ENCODE measurements around the gene NBAS. TPM values are rescaled to one million over a fixed set of nuclear protein-coding genes. Genes with fewer than 3 reads are reported as not detected.

Gene NBAS
- total and polyA plus RNA-seq, 8 donors, result 26.6 to 36.7 (median 31.1) TPM

- ATAC-seq, result no peak
- no peaks in the 10 kb centered on the region for H3K36me3 ChIP-seq
- no peaks in the 10 kb centered on the region for H3K9me3 ChIP-seq
- no peak overlapping the region for H3K27ac ChIP-seq
- no peaks in the 10 kb centered on the region for H3K4me1 ChIP-seq
- H3K4me3 ChIP-seq, result no peak overlapping the region
- no peak for DNase-seq
- 81 to 84% methylated on average over 6 of the region's 6 CpGs for WGBS, 2 donors
- no peak for FAIRE-seq
- TF ChIP-seq CTCF (IDR thresholded peaks at IDR 0.05), result no peak
- intact Hi-C loops (cut with DNase I), result no loop called here
- no peaks in the 10 kb centered on the region for H3K27me3 ChIP-seq
These were observed 317.4 kb downstream of the NBAS start for GRCh38 chr2:15243762-15244161.

DNA sequence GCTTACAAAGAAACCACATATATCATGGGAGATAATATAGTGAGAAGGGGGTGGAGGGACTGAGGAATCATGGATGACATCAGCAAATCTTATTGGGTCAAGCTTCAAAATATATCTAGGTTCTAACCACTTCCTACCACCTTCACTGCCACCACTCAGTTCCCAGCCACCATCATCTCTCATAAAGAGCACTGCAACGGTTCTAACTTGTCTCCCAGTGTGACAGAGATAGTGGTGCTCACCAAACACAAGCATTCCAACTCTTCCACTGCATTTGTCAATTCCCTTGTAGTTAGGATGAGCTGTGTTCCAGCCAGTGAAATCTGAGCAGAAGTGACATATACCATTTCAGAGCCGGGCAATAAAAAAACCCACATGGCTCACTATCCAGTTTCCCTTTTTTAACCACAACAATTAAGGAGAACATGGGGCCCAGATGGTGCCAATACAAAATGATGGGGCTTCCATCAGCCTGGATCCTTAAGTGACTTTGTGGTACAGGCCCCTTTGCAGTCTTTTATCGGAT, 318.1 kb downstream of the NBAS start:
- Histone ChIP-seq H3K4me1 (no peaks in the 10 kb centered on the region), H3K27ac (no peak overlapping the region), H3K9me3 (no peaks in the 10 kb centered on the region), H3K36me3 (no peaks in the 10 kb centered on the region), H3K27me3 (no peaks in the 10 kb centered on the region), H3K4me3 (no peak overlapping the region)
- intact Hi-C loops (cut with DNase I), result no loop called here
- no peak for FAIRE-seq
- WGBS, 2 donors, result 91 to 98% methylated on average over 3 of the region's 3 CpGs
- ATAC-seq, result no peak
- DNase-seq, result no peak
- TF ChIP-seq CTCF (IDR thresholded peaks at IDR 0.05), result no peak

GRCh38 chr2:15241929-15242328, 319.2 kb downstream of the NBAS start:
- no peak for TF ChIP-seq CTCF (IDR thresholded peaks at IDR 0.05)
- no peak for FAIRE-seq
- WGBS, 2 donors, result 94 to 96% methylated on average over 3 of the region's 3 CpGs

GRCh38 chr2:15241201-15241600, 319.9 kb downstream of the NBAS start:
- 97 to 100% methylated on average over 1 of the region's 1 CpG for WGBS, 2 donors
- H3K27ac ChIP-seq, result no peak overlapping the region
- intact Hi-C loops (cut with DNase I), result no loop called here
- H3K4me3 ChIP-seq, result no peak overlapping the region
- H3K36me3 ChIP-seq, result no peaks in the 10 kb centered on the region
- DNase-seq, result no peak
- no peaks in the 10 kb centered on the region for H3K27me3 ChIP-seq
- no peak for FAIRE-seq
- TF ChIP-seq CTCF (IDR thresholded peaks at IDR 0.05), result no peak
- no peak for ATAC-seq
- no peaks in the 10 kb centered on the region for H3K9me3 ChIP-seq
- no peaks in the 10 kb centered on the region for H3K4me1 ChIP-seq

More at GRCh38 chr2:15241929-15242328, 319.2 kb downstream of the NBAS start:
- no peaks in the 10 kb centered on the region for H3K36me3 ChIP-seq
- H3K4me1 ChIP-seq, result no peaks in the 10 kb centered on the region
- H3K27ac ChIP-seq, result no peak overlapping the region
- DNase-seq, result no peak
- H3K4me3 ChIP-seq, result no peak overlapping the region
- H3K9me3 ChIP-seq, result no peaks in the 10 kb centered on the region
- ATAC-seq, result no peak
- intact Hi-C loops (cut with DNase I), result no loop called here
- H3K27me3 ChIP-seq, result no peaks in the 10 kb centered on the region

DNA sequence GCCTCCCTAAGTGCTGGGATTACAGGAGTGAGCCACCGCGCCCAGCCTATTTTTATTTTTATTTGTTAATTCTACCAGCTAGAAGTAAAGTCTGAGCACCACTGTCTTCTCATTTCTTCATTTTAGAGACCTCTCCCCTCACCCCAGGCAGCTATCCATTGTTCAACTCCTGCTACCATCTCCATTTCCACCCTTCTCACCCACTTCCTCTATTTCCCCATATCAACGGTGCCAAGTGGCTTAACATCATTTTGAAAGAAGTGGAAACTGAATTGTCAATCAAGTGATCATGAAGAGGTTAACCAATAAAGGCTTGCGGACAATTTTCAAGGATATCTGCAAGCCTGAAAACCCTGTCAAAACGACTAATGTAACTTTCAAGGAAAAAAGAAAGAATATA, 323.1 kb downstream of the NBAS start:
- ATAC-seq (no peak), DNase-seq (no peak), FAIRE-seq (no peak)
- no peaks in the 10 kb centered on the region for H3K27me3 ChIP-seq
- H3K4me3 ChIP-seq, result no peak overlapping the region
- intact Hi-C loops (cut with DNase I), result no loop called here
- no peaks in the 10 kb centered on the region for H3K4me1 ChIP-seq
- no peak for TF ChIP-seq CTCF (IDR thresholded peaks at IDR 0.05)
- H3K9me3 ChIP-seq, result no peaks in the 10 kb centered on the region
- no peak overlapping the region for H3K27ac ChIP-seq
- WGBS, 2 donors, result 88 to 93% methylated on average over 5 of the region's 5 CpGs
- H3K36me3 ChIP-seq, result no peaks in the 10 kb centered on the region
